Adrenal gland (tissue), 5 donors: Measurements from ENCODE around the gene ACADS.

Experiments used
- POLR2A ChIP-seq, 2 donors: fragments of 450-650 bp; IDR thresholded peaks; one replicate each; pipeline ENCODE4 v1.6.1; 2017; ENCODE audit warnings: antibody characterized with exemption in 2 of 2, mild to moderate bottlenecking in 2 of 2, moderate library complexity in 1 of 2
- TF ChIP-seq, protein P1 (sequence below), 6 experiments: fragments of 450-650 bp in 4 of 6; fragments of 200-600 bp in 2 of 6; sonication (generic) in 1 of 6; IDR thresholded peaks; 1 replicate in 5 of 6; 2 replicates in 1 of 6; pipeline versions ENCODE4 v1.5.1 to v1.8.0; 2016 to 2021; ENCODE audit warnings: antibody characterized with exemption in 6 of 6, mild to moderate bottlenecking in 2 of 6, moderate library complexity in 1 of 6
- donor health status: DM: no; HTN: no; CAD: no.

DNA sequence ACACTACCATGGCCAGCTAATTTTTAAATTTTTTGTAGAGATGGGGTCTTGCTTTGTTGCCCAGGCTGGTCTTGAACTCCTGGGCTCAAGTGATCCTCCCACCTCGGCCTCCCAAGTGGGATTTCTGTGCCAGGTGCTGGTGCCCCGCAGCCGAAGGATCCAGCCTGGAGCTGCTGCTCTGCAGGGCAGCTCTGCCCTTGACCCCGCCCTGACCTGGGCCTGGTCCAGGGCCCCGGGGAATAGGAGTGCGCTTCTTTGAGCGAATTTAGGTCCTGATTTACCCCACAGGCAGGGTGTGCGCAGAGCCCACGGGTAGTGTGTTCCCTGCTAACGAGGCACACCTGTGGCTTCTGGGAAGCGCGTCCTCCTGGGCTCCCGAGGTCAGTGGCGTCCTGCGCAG lies 15.2 kb downstream of the ACADS start:
- TF ChIP-seq, protein P1, sequence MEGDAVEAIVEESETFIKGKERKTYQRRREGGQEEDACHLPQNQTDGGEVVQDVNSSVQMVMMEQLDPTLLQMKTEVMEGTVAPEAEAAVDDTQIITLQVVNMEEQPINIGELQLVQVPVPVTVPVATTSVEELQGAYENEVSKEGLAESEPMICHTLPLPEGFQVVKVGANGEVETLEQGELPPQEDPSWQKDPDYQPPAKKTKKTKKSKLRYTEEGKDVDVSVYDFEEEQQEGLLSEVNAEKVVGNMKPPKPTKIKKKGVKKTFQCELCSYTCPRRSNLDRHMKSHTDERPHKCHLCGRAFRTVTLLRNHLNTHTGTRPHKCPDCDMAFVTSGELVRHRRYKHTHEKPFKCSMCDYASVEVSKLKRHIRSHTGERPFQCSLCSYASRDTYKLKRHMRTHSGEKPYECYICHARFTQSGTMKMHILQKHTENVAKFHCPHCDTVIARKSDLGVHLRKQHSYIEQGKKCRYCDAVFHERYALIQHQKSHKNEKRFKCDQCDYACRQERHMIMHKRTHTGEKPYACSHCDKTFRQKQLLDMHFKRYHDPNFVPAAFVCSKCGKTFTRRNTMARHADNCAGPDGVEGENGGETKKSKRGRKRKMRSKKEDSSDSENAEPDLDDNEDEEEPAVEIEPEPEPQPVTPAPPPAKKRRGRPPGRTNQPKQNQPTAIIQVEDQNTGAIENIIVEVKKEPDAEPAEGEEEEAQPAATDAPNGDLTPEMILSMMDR (IDR thresholded peaks at IDR 0.05) = no peak
- no peak for TF ChIP-seq POLR2A (IDR thresholded peaks at IDR 0.05)
